Stimulated activated naive CD8-positive, alpha-beta T cell treated with anti-CD3 and anti-CD28 coated beads, Interleukin-15, Interleukin-2, amounts not matched to agents 100 U/mL and 50 U/mL, for 24 hours (primary cell): ENCODE results near the gene MTCL1.

Source experiments
- ATAC-seq: fragments of 150-1000 bp; cut with Tn5 transposase; one replicate; pipeline ENCODE4 v1.10.0; 2021
- DNase-seq: peaks from one replicate; pipeline ENCODE4 v3.0.0; 2021

MTCL1 gene

GRCh38 chr18:8705238-8705960, at the start of gene MTCL1:
Gene MTCL1 (plus strand): TSS chr18:8705556. CDS start chr18:8705661, 105 bp downstream.
- ATAC-seq, result peak; percentile 36
- no peak for DNase-seq

GRCh38 chr18:8656232-8656631, 49.1 kb upstream of the MTCL1 start:
- no peak for ATAC-seq
- no peak for DNase-seq

- DNase-seq (no peak), ATAC-seq (no peak)
These were observed 48.1 kb upstream of the MTCL1 start for GRCh38 chr18:8657050-8657820.

- ATAC-seq (no peak), DNase-seq (no peak)
These were observed 47.4 kb upstream of the MTCL1 start for GRCh38 chr18:8657873-8658470.

GRCh38 chr18:8658858-8659485, 46.4 kb upstream of the MTCL1 start:
- ATAC-seq (no peak), DNase-seq (no peak)

GRCh38 chr18:8659609-8660242, 45.6 kb upstream of the MTCL1 start:
- DNase-seq (no peak), ATAC-seq (no peak)

GRCh38 chr18:8660316-8660715, 45.0 kb upstream of the MTCL1 start:
- DNase-seq, result no peak
- ATAC-seq, result no peak

GRCh38 chr18:8661754-8662559, 43.4 kb upstream of the MTCL1 start:
- ATAC-seq (no peak), DNase-seq (no peak)

GRCh38 chr18:8662560-8663255, 42.6 kb upstream of the MTCL1 start:
- DNase-seq (no peak), ATAC-seq (no peak)

GRCh38 chr18:8667846-8668245, 37.5 kb upstream of the MTCL1 start:
- DNase-seq (no peak), ATAC-seq (no peak)

GRCh38 chr18:8668381-8668780, 37.0 kb upstream of the MTCL1 start:
- DNase-seq (no peak), ATAC-seq (no peak)

GRCh38 chr18:8669571-8669970, 35.8 kb upstream of the MTCL1 start:
- DNase-seq (no peak), ATAC-seq (no peak)

- DNase-seq, result no peak
- ATAC-seq, result no peak
These were observed 31.8 kb upstream of the MTCL1 start for GRCh38 chr18:8673256-8674209.

GRCh38 chr18:8675057-8675456, 30.3 kb upstream of the MTCL1 start:
- no peak for DNase-seq
- ATAC-seq, result no peak

GRCh38 chr18:8681196-8681595, 24.2 kb upstream of the MTCL1 start:
- ATAC-seq, result no peak
- DNase-seq, result no peak

- no peak for DNase-seq
- no peak for ATAC-seq
These were observed 20.8 kb upstream of the MTCL1 start for GRCh38 chr18:8684577-8684976.

GRCh38 chr18:8685141-8685913, 20.0 kb upstream of the MTCL1 start:
- no peak for ATAC-seq
- DNase-seq, result no peak

- DNase-seq, result no peak
- ATAC-seq, result no peak
These were observed 19.5 kb upstream of the MTCL1 start for GRCh38 chr18:8685914-8686216.

GRCh38 chr18:8686611-8687010, 18.7 kb upstream of the MTCL1 start:
- ATAC-seq (no peak), DNase-seq (no peak)
